Measurements from ENCODE around the gene ENAM. TPM values are rescaled to one million over a fixed set of nuclear protein-coding genes. Genes with fewer than 3 reads are reported as not detected.
"Not testable (repeated sequence)": the region's sequence is repeated elsewhere in the genome, so short reads cannot be mapped to it uniquely, and the experiment has no call there.

The ENAM gene
- total RNA-seq, 1 experiment from 2014 or later = not detected

DNA sequence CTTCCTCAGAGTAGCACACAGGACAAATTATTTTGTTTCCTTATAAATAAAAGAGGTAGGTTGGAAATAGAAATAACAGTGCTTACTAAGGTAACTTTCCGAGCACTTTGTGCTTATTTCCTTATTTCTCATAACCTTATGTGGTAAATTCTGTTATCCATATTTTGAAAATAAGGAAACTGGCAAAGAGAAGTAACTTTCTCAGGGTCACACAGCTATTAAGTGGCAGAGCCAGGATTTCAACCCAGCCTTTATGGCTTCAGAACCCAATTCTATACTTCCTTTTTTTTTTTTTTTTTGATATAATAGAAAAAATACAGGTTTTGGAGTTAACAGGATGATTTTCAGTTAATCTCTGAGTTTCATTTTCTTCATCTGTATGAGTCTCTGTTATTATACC is 63.1 kb downstream of the ENAM start:
- H3K36me3 ChIP-seq (ENCODE audit: control insufficient read depth, insufficient read depth, low read length) = peaks cover 2% of the 10 kb centered on the region
- no peaks in the 10 kb centered on the region for H3K27me3 ChIP-seq (ENCODE audit: control insufficient read depth, insufficient read depth, low read length)
- ATAC-seq (no peak), DNase-seq (ENCODE audit: low read depth, low spot score) (no peak)
- peaks cover 13% of the 10 kb centered on the region; the same call in 1 of the 2 replicates for H3K4me1 ChIP-seq (ENCODE audit: control insufficient read depth, insufficient read depth, low read length)
- CTCF ChIA-PET = no interaction called here
- POLR2A ChIA-PET = interaction anchor here (1.3 kb wide), 1 partner anchor 13 kb away, joined by 4 read pairs; no protein-coding TSS in a partner anchor
- H3K9me3 ChIP-seq (ENCODE audit: control insufficient read depth, insufficient read depth, low read depth, low read length) = no peaks in the 10 kb centered on the region
- TF ChIP-seq, protein P1, sequence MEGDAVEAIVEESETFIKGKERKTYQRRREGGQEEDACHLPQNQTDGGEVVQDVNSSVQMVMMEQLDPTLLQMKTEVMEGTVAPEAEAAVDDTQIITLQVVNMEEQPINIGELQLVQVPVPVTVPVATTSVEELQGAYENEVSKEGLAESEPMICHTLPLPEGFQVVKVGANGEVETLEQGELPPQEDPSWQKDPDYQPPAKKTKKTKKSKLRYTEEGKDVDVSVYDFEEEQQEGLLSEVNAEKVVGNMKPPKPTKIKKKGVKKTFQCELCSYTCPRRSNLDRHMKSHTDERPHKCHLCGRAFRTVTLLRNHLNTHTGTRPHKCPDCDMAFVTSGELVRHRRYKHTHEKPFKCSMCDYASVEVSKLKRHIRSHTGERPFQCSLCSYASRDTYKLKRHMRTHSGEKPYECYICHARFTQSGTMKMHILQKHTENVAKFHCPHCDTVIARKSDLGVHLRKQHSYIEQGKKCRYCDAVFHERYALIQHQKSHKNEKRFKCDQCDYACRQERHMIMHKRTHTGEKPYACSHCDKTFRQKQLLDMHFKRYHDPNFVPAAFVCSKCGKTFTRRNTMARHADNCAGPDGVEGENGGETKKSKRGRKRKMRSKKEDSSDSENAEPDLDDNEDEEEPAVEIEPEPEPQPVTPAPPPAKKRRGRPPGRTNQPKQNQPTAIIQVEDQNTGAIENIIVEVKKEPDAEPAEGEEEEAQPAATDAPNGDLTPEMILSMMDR (IDR thresholded peaks at IDR 0.05) = no peak
- TF ChIP-seq SIN3A (IDR thresholded peaks at IDR 0.05; ENCODE audit: borderline replicate concordance, insufficient read depth, low read depth, low read length) (no peak), POLR2AphosphoS5 (IDR thresholded peaks at IDR 0.05; ENCODE audit: low read depth, low read length) (no peak), TCF7L2 (IDR thresholded peaks at IDR 0.05; ENCODE audit: low read depth, low read length) (no peak)
- H3K4me3 ChIP-seq (ENCODE audit: low read depth in 2 of 2, low read length in 2 of 2) = no peak overlapping the region
- in situ Hi-C loops (cut with HindIII; ENCODE audit: low pct_unique_long_range_greater_than_20kb, low sequenced_read_pairs) = no loop called here
- intact Hi-C loops (cut with micrococcal nuclease; ENCODE audit: unreplicated experiment) = no loop called here
- no peak overlapping the region for H3K27ac ChIP-seq (ENCODE audit: low read length)
- BruUV-seq (replicated peaks) = no TSS peak

DNA sequence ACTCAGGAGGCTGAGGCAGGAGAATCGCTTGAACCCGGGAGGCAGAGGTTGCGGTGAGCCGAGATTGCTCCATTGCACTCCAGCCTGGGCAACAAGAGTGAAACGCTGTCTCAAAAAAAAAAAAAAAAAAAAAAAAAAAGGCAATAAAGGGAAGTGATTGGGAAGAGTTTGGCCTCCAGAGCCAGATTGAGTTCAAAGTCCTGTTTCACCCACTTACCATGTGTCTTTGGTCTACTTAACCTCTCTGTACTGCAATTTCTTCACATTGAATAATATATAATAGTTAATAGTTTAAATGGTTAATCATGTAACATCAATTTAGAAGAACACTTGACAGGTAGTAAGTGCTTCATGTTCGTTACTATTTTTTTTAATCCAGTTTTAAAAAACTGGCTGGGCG is 66.1 kb downstream of the ENAM start:
- peaks cover 10% of the 10 kb centered on the region; the same call in 1 of the 2 replicates for H3K4me1 ChIP-seq (ENCODE audit: control insufficient read depth, insufficient read depth, low read length)
- in situ Hi-C loops (cut with HindIII; ENCODE audit: low pct_unique_long_range_greater_than_20kb, low sequenced_read_pairs); ATAC-seq; intact Hi-C loops (cut with micrococcal nuclease; ENCODE audit: unreplicated experiment); CTCF ChIA-PET; BruUV-seq (replicated peaks); H3K4me3 ChIP-seq (ENCODE audit: low read depth in 2 of 2, low read length in 2 of 2); DNase-seq (ENCODE audit: low read depth, low spot score); H3K9me3 ChIP-seq (ENCODE audit: control insufficient read depth, insufficient read depth, low read depth, low read length); H3K36me3 ChIP-seq (ENCODE audit: control insufficient read depth, insufficient read depth, low read length); H3K27me3 ChIP-seq (ENCODE audit: control insufficient read depth, insufficient read depth, low read length); H3K27ac ChIP-seq (ENCODE audit: low read length): not testable (repeated sequence)
- POLR2A ChIA-PET = interaction anchor here (0.7 kb wide), 1 partner anchor 96 kb away, joined by 6 read pairs; no protein-coding TSS in a partner anchor

Other genes starting within 250 kb of the ENAM start
- not detected for gene SMR3B, start 245.6 kb upstream of the ENAM start, total RNA-seq (2021; ENCODE audit: unreplicated experiment)
- gene OPRPN, start 230.8 kb upstream of the ENAM start, total RNA-seq (2021; ENCODE audit: unreplicated experiment) = not detected
- not detected for gene MUC7, start 156.5 kb upstream of the ENAM start, total RNA-seq (2021; ENCODE audit: unreplicated experiment)
- gene AMTN, start 110.2 kb upstream of the ENAM start, total RNA-seq (2021; ENCODE audit: unreplicated experiment) = not detected
- not detected for gene AMBN, start 36.5 kb upstream of the ENAM start, total RNA-seq (2021; ENCODE audit: unreplicated experiment)
- 0.36 TPM for gene JCHAIN, start 37.8 kb downstream of the ENAM start, total RNA-seq (2021; ENCODE audit: unreplicated experiment)
- gene UTP3, start 59.8 kb downstream of the ENAM start, total RNA-seq (2021; ENCODE audit: unreplicated experiment) = 20.6 TPM
- gene RUFY3, start 93.2 kb downstream of the ENAM start, total RNA-seq (2021; ENCODE audit: unreplicated experiment) = 29.6 TPM
- gene GRSF1, start 211.1 kb downstream of the ENAM start, total RNA-seq (2021; ENCODE audit: unreplicated experiment) = 59.9 TPM

All from Panc1 (cell line).